Lung (tissue), 4 donors: ENCODE data around the gene ATP5F1C. TPM values are rescaled to one million over a fixed set of nuclear protein-coding genes. Genes with fewer than 3 reads are reported as not detected.

ENCODE experiments used
- polyA plus RNA-seq, 2 donors: library from polyadenylated mRNA; stranded (reverse); fragments of 200-250 nt; gene quantifications; one replicate each; pipeline ENCODE4 v1.2.1, GENCODE V29; 2013
- total RNA-seq, 2 donors: library from RNA; depleted of rRNA in 1 of 2; stranded (reverse); fragments of >200 nt in 1 of 2; gene quantifications; one replicate each; pipeline ENCODE4 v1.2.1, GENCODE V29; 2014 to 2021
- donor health status: Bipolar disorder and iron deficiency.
- donor health status: healthy.
- donor health status: DM: yes; HTN: yes; CAD: no.

ATP5F1C gene
- total and polyA plus RNA-seq, 4 donors: 175 to 418 (median 209) TPM

Other genes with a start within 250 kb of the ATP5F1C start
- 10 to 100 TPM; 10.9 to 68.5 TPM for gene ITIH5, start 121.2 kb upstream of the ATP5F1C start, total RNA-seq
- 1 to 10 TPM in 1 of 2 donors, under 1 TPM in 1; 0.88 to 1.9 TPM for gene ITIH5, start 121.2 kb upstream of the ATP5F1C start, polyA plus RNA-seq
- gene ITIH2, start 84.9 kb upstream of the ATP5F1C start, total RNA-seq: 1 to 10 TPM in 1 of 2 donors, under 1 TPM in 1; 0.95 to 4.9 TPM
- gene ITIH2, start 84.9 kb upstream of the ATP5F1C start, polyA plus RNA-seq: under 1 TPM in 1 of 2 donors, not detected in 1; 0.08 TPM
- gene KIN, start 184 bp upstream of the ATP5F1C start, total RNA-seq: 10 to 100 TPM in 1 of 2 donors, 1 to 10 TPM in 1; 6.0 to 12.0 TPM
- 10 to 100 TPM in 1 of 2 donors, 1 to 10 TPM in 1; 7.7 to 15.9 TPM for gene KIN, start 184 bp upstream of the ATP5F1C start, polyA plus RNA-seq
- 1 to 10 TPM; 6.1 to 7.0 TPM for gene TAF3, start 30.3 kb downstream of the ATP5F1C start, total RNA-seq
- 1 to 10 TPM; 3.4 to 3.8 TPM for gene TAF3, start 30.3 kb downstream of the ATP5F1C start, polyA plus RNA-seq